ENCODE data around the gene RCCD1.

RCCD1 gene

GRCh38 chr15:90918835-90919234 is 35.8 kb upstream of the RCCD1 start:
- no peaks in the 10 kb centered on the region for H3K4me1 ChIP-seq (ENCODE audit: control insufficient read depth, insufficient read depth, low read length)
- H3K36me3 ChIP-seq (ENCODE audit: control insufficient read depth in 2 of 2, insufficient read depth in 1 of 2, low read length in 2 of 2) = peaks cover 38 to 78% of the 10 kb centered on the region in 2 experiments
- H3K4me3 ChIP-seq (ENCODE audit: low read depth, low read length) = no peak overlapping the region
- POLR2A ChIA-PET = interaction anchor here (1.0 to 1.9 kb wide), 3 partner anchors 9 to 16 kb away, joined by 4 to 10 read pairs (median 4); partner anchors contain the start of genes HDDC3 and MAN2A2
- TF ChIP-seq TCF7L2 (IDR thresholded peaks at IDR 0.05; ENCODE audit: borderline replicate concordance, low read depth, low read length) (no peak), ZNF544 (tag by site-specific recombination; IDR thresholded peaks at IDR 0.05) (no peak), SCRT2 (tag by site-specific recombination; IDR thresholded peaks at IDR 0.05) (no peak), ZBTB8A (tag by site-specific recombination; IDR thresholded peaks at IDR 0.05) (no peak), ZNF239 (tag by site-specific recombination; IDR thresholded peaks at IDR 0.05) (no peak), ZNF626 (tag by site-specific recombination; IDR thresholded peaks at IDR 0.05) (no peak), ZNF423 (tag by site-specific recombination; IDR thresholded peaks at IDR 0.05) (no peak), SP3 (tag by site-specific recombination; IDR thresholded peaks at IDR 0.05) (no peak), ZNF677 (tag by site-specific recombination; IDR thresholded peaks at IDR 0.05) (no peak), ZBTB21 (tag by site-specific recombination; IDR thresholded peaks at IDR 0.05) (no peak), ZNF510 (tag by site-specific recombination; IDR thresholded peaks at IDR 0.05; ENCODE audit: insufficient replicate concordance) (no peak), ZNF843 (tag by site-specific recombination; IDR thresholded peaks at IDR 0.05) (no peak), PRDM6 (tag by site-specific recombination; IDR thresholded peaks at IDR 0.05) (no peak), ZFP3 (tag by site-specific recombination; IDR thresholded peaks at IDR 0.05; ENCODE audit: low read depth) (no peak), ZNF561 (tag by site-specific recombination; IDR thresholded peaks at IDR 0.05; ENCODE audit: borderline replicate concordance) (no peak), ZNF350 (tag by site-specific recombination; IDR thresholded peaks at IDR 0.05) (no peak), ZBTB7A (tag by site-specific recombination; IDR thresholded peaks at IDR 0.05; ENCODE audit: low read depth) (no peak)
- TF ChIP-seq, protein P1, sequence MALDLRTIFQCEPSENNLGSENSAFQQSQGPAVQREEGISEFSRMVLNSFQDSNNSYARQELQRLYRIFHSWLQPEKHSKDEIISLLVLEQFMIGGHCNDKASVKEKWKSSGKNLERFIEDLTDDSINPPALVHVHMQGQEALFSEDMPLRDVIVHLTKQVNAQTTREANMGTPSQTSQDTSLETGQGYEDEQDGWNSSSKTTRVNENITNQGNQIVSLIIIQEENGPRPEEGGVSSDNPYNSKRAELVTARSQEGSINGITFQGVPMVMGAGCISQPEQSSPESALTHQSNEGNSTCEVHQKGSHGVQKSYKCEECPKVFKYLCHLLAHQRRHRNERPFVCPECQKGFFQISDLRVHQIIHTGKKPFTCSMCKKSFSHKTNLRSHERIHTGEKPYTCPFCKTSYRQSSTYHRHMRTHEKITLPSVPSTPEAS (tag by site-specific recombination; IDR thresholded peaks at IDR 0.05) = no peak
- TF ChIP-seq, protein P2, sequence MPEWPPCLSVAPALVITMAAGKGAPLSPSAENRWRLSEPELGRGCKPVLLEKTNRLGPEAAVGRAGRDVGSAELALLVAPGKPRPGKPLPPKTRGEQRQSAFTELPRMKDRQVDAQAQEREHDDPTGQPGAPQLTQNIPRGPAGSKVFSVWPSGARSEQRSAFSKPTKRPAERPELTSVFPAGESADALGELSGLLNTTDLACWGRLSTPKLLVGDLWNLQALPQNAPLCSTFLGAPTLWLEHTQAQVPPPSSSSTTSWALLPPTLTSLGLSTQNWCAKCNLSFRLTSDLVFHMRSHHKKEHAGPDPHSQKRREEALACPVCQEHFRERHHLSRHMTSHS (tag by site-specific recombination; IDR thresholded peaks at IDR 0.05) = no peak
- TF ChIP-seq, protein P3, sequence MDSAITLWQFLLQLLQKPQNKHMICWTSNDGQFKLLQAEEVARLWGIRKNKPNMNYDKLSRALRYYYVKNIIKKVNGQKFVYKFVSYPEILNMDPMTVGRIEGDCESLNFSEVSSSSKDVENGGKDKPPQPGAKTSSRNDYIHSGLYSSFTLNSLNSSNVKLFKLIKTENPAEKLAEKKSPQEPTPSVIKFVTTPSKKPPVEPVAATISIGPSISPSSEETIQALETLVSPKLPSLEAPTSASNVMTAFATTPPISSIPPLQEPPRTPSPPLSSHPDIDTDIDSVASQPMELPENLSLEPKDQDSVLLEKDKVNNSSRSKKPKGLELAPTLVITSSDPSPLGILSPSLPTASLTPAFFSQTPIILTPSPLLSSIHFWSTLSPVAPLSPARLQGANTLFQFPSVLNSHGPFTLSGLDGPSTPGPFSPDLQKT (IDR thresholded peaks at IDR 0.05; ENCODE audit: borderline replicate concordance, low read depth, low read length) = no peak
- no peak overlapping the region for H3K27ac ChIP-seq (ENCODE audit: extremely low read depth, low read depth, low read length)
- H3K9me3 ChIP-seq (ENCODE audit: control insufficient read depth, insufficient read depth, low read depth, low read length) = no peaks in the 10 kb centered on the region
- CTCF ChIA-PET = interaction anchor here (1.8 to 2.1 kb wide), 2 partner anchors 13 to 16 kb away, joined by 7 read pairs; partner anchors contain the start of genes HDDC3 and MAN2A2

- POLR2A ChIA-PET = interaction anchor here (1.2 to 1.5 kb wide), 2 partner anchors 8 to 10 kb away, joined by 3 to 4 read pairs; partner anchors contain the start of gene HDDC3
- Histone ChIP-seq H3K27ac (ENCODE audit: extremely low read depth, low read depth, low read length) (no peak overlapping the region), H3K9me3 (ENCODE audit: control insufficient read depth, insufficient read depth, low read depth, low read length) (no peaks in the 10 kb centered on the region), H3K4me1 (ENCODE audit: control insufficient read depth, insufficient read depth, low read length) (no peaks in the 10 kb centered on the region), H3K36me3 (ENCODE audit: control insufficient read depth in 2 of 2, insufficient read depth in 1 of 2, low read length in 2 of 2) (peaks cover 27 to 50% of the 10 kb centered on the region in 2 experiments), H3K4me3 (ENCODE audit: low read depth, low read length) (no peak overlapping the region)
- CTCF ChIA-PET = interaction anchor here (1.0 to 6.9 kb wide), 3 partner anchors 11 to 26 kb away, joined by 3 to 82 read pairs (median 4); partner anchors contain the start of genes HDDC3, MAN2A2 and UNC45A
- TF ChIP-seq PRDM2 (tag by site-specific recombination; IDR thresholded peaks at IDR 0.05; ENCODE audit: borderline replicate concordance) (no peak), ZNF416 (tag by site-specific recombination; IDR thresholded peaks at IDR 0.05) (no peak), HOXC10 (CRISPR knock-in tag; IDR thresholded peaks at IDR 0.05) (no peak), KLF16 (tag by site-specific recombination; IDR thresholded peaks at IDR 0.05) (no peak), ZNF169 (tag by site-specific recombination; IDR thresholded peaks at IDR 0.05) (no peak), ZFP69B (tag by site-specific recombination; IDR thresholded peaks at IDR 0.05) (no peak)
Measured at GRCh38 chr15:90921887-90922286, 32.8 kb upstream of the RCCD1 start.

All from HEK293 (cell line).